ENCODE results near the gene MASP2.
"Not testable (repeated sequence)": the region's sequence is repeated elsewhere in the genome, so short reads cannot be mapped to it uniquely, and the experiment has no call there.

Gene MASP2

GRCh38 chr1:11042065-11042464, 5.0 kb downstream of the MASP2 start:
- DNase-seq (ENCODE audit: low read depth) = no peak

GRCh38 chr1:11041048-11041447, 6.0 kb downstream of the MASP2 start:
- TF ChIP-seq POLR2A (IDR thresholded peaks at IDR 0.05; ENCODE audit: extremely low read depth, insufficient read length) = no peak
- DNase-seq (ENCODE audit: low read depth) = no peak
- H3K4me3 ChIP-seq (ENCODE audit: low read depth, low read length) = no peak overlapping the region

More at GRCh38 chr1:11042065-11042464, 5.0 kb downstream of the MASP2 start:
- no peak overlapping the region for H3K4me3 ChIP-seq (ENCODE audit: low read depth, low read length)
- no peak for TF ChIP-seq CTCF (IDR thresholded peaks at IDR 0.05; ENCODE audit: low read depth, low read length)
- no peak for TF ChIP-seq MYC (IDR thresholded peaks at IDR 0.05; ENCODE audit: low read depth, low read length)
- no peak for TF ChIP-seq MAX (IDR thresholded peaks at IDR 0.05; ENCODE audit: low read depth, low read length)
- TF ChIP-seq POLR2A (IDR thresholded peaks at IDR 0.05; ENCODE audit: extremely low read depth, insufficient read length) = no peak

GRCh38 chr1:11040105-11040429, 7.0 kb downstream of the MASP2 start:
- H3K4me3 ChIP-seq (ENCODE audit: low read depth, low read length); DNase-seq (ENCODE audit: low read depth): not testable (repeated sequence)

GRCh38 chr1:11039351-11040104, 7.5 kb downstream of the MASP2 start:
- TF ChIP-seq MYC (IDR thresholded peaks at IDR 0.05; ENCODE audit: low read depth, low read length) (no peak), POLR2A (IDR thresholded peaks at IDR 0.05; ENCODE audit: extremely low read depth, insufficient read length) (no peak), CTCF (IDR thresholded peaks at IDR 0.05; ENCODE audit: low read depth, low read length) (no peak), MAX (IDR thresholded peaks at IDR 0.05; ENCODE audit: low read depth, low read length) (no peak)
- H3K4me3 ChIP-seq (ENCODE audit: low read depth, low read length) = no peak overlapping the region
- DNase-seq (ENCODE audit: low read depth) = no peak

GRCh38 chr1:11037740-11038182, 9.3 kb downstream of the MASP2 start:
- peak; percentile 88 for DNase-seq (ENCODE audit: low read depth)
- TF ChIP-seq CTCF (IDR thresholded peaks at IDR 0.05; ENCODE audit: low read depth, low read length) (peak; percentile 88), MAX (IDR thresholded peaks at IDR 0.05; ENCODE audit: low read depth, low read length) (peak; percentile 38; the same call in 1 of the 2 replicates), MYC (IDR thresholded peaks at IDR 0.05; ENCODE audit: low read depth, low read length) (no peak)
- no peak overlapping the region for H3K4me3 ChIP-seq (ENCODE audit: low read depth, low read length)

GRCh38 chr1:11037019-11037739, 9.9 kb downstream of the MASP2 start:
- not testable (repeated sequence) for H3K4me3 ChIP-seq (ENCODE audit: low read depth, low read length); DNase-seq (ENCODE audit: low read depth)

- TF ChIP-seq MYC (IDR thresholded peaks at IDR 0.05; ENCODE audit: low read depth, low read length) (no peak), POLR2A (IDR thresholded peaks at IDR 0.05; ENCODE audit: extremely low read depth, insufficient read length) (no peak), MAX (IDR thresholded peaks at IDR 0.05; ENCODE audit: low read depth, low read length) (no peak), CTCF (IDR thresholded peaks at IDR 0.05; ENCODE audit: low read depth, low read length) (no peak)
- DNase-seq (ENCODE audit: low read depth) = no peak
- H3K4me3 ChIP-seq (ENCODE audit: low read depth, low read length) = no peak overlapping the region
Measured at GRCh38 chr1:11031624-11032262, 15.3 kb downstream of the MASP2 start.
